HG03457 (cell line): ENCODE results near the gene SFXN4.
"Not testable (repeated sequence)": the region's sequence is repeated elsewhere in the genome, so short reads cannot be mapped to it uniquely, and the experiment has no call there.

Experiments used
- ATAC-seq: cut with Tn5 transposase; IDR thresholded peaks from one replicate; pipeline ENCODE4 v1.9.1; 2021; ENCODE audit warnings: moderate number of reproducible peaks; ENCODE audit not compliant: unreplicated experiment

The SFXN4 gene

DNA sequence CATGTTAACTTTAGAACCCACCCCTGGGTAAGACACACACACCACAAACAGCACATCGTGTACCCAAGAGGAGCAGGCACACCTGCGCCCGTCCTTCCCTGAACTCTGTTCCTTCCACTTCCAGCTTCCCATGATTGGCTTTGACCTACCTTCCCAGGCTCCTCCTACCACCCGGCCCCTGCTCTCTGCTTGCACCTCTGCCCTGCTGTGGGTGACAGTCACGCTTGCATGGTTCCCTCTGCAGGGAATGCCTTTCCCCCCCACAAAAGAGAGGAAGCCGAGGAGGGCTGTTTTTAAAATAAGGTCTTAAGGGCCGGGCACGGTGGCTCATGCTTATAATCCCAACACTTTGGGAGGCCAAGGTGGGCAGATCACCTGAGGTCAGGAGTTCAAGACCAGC is 16.4 kb downstream of the SFXN4 start:
- ATAC-seq = no peak

DNA sequence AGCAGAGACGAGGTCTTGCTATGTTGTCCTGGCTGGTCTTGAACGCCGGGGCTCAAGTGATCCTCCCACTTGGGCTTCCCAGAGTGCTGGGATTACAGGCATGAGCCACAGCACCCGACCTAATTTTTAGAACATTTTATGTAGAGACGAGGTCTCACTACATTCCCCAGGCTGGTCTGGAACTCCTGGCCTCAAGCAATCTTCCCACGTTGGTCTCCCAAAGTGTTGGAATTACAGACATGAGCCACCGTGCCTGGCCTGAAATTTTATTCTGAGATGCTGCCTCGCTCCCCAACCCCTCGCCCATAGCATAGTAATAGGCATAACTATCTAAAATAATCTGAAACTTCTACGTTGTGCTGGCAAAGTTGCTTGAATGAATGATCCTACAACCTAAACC is 21.9 kb downstream of the SFXN4 start:
- no peak for ATAC-seq

DNA sequence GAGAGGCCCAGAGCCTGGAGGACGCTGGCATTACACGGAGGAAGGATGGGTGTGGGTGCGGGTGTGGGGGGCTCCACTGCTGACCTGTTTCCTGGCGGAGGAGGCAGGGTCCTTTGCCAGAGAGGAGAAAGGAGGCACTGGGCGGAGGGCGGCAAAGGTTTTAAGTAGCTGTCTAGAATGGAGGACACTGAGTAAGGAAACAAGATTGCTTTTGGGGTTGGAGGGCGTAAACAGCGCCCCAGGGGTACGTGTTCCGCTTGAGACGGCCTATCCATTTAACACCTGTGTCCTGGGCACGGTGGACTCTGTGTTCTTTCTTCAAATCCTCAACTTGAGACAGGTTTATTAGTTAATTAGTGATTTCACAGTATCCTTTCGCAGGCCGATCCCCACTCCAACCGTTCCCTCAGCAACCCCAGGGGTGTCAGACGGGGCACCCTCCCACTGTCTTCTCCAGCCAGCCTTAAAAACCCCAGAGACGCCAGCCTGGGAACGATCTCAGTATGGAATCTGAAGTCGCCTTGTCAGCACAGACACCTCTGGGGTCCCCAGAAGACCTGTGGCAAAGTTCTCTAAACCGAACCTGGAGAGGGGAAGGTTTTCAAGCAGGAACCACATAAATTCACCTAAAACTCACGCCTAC is 24.8 kb downstream of the SFXN4 start:
- no peak for ATAC-seq

DNA sequence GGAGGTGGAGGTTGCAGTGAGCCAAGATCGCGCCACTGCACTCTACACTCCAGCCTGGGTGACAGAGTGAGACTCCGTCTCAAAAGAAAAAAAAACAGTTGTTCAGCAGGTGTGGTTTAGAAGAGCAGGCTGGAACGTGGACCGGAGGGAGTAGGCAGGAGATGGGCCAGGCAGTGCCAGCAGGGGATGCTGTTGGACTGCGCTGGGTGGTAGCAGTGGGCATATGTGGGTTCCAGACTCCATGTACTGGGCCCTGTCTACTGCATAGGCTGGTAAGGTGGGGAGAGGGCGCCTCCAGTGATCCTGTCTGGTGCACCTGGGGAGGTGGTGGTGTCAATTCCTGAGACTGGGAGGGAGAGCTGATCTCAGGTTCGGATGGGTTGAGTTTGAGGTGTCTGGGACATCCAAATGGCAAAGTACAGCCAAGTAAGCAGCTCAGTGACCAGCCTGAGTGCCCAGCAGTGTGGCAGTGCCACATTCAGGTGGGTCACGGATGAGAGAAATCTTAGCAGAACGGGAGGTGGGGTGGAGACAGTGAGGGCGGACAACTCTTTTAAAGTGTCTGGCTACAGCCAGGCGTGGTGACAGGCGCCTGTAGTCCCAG is 25.9 kb downstream of the SFXN4 start:
- ATAC-seq = no peak

DNA sequence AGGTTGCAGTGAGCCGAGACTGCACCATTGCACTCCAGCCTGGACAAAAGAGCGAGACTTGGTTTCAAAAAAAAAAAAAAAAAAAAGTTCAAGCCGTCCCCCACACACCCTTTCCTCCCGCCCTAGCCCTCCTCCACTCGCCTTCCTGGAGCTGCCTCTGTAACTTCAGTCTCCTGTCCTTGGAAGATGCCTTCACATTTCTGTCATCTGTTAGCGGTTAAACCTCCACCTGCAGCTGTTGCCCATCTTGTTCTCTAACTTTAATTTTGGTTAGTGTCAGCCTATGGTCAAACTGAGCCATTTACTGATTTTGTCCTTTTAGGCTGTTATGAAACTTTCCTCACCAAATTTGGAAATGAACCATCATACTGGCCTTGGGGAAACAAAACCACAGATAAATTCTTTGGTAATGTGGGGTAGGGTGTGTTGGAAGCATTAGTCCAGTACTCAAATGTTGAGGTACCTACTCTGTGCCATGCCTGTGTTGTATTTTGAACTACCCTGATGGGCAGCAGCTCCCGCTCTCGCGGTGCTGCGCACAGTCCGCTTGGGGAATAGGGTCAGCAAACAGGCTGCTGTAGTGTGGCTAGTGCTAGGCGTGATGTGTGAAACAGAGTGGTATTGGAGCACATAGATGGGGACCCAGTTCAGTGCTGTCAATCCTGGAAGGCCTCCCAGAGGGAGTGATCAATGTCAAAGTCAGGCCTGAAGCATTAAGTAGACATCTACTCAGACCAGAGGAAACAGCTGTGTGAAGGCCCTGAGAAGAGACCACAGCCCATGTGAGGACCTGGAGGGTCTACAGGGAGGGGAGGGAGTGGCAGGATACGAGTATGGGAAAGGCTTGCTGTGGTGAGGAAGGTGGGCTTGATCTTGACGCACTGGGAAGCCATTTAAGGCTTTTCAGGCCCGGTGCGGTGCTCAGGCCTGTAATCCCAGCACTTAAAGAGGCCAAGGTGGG is 26.9 kb downstream of the SFXN4 start:
- ATAC-seq = no peak

DNA sequence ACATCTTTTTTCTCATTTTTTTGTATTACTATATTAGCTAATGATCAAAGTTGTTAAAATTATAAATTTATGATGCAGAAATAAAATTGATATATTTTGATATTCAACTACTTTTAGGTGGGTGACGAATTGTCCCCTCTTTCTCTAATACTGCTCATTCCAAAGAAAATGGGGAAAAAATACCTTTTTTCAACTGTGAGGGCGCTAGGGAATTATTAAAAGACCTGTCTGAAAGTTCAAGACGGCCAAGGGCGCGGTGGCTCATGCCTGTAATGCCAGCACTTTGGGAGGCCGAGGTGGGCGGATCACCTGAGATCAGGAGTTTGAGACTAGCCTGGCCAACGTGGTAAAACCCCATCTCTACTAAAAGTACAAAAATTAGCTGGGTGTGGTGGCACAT is 27.6 kb downstream of the SFXN4 start:
- ATAC-seq = not testable (repeated sequence)

DNA sequence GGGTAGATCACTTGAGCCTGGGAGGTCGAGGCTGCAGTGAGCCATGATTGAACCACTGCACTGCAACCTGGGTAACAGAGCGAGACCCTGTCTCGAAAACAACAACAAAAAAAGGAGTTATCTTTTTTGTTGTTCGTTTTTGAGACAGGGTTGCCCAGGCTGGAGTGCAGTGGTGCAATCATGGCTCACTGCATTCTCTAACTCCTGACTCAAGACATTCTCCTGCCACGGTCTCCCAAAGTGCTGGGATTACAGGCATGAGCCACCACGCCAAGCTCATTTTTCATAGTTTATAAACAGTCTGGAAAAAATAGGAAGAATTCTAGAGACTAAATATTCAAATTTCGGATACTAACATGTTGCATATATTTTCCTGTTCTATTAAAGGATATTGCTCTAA is 29.4 kb downstream of the SFXN4 start:
- no peak for ATAC-seq

DNA sequence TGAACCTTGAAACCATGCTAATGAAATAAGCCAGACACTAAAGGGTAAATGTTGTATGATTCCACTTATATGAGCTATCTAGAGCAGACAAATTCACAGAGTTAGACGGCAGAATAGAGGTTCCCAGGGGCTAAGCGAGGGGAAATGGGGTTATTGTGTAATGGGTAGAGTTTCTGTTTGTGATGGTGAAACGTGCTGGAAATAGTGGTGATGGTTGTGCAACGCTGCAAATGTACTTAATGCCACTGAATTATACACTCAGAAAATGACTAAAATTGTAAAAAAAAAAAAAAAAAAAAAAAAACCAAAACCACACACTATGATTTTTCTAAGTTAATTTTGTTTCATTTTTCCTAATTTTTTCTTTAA is 30.0 kb downstream of the SFXN4 start:
- ATAC-seq = no peak

DNA sequence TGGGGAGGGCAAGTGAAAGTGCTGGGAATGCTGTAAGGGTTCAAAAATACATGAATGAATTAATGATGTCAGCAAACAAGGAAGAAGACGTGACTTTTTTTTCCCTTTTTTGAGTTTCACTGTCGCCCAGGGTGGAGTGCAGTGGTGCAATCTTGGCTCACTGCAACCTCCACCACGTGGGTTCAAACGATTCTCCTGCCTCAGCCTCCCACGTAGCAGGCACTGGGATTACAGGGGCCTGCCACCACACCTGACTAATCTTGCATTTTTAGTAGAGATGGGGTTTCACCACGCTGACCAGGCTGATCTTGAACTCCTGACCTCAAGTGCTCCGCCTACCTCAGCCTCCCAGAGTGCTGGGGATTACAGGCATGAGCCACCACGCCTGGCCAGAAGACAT is 31.6 kb downstream of the SFXN4 start:
- no peak for ATAC-seq

DNA sequence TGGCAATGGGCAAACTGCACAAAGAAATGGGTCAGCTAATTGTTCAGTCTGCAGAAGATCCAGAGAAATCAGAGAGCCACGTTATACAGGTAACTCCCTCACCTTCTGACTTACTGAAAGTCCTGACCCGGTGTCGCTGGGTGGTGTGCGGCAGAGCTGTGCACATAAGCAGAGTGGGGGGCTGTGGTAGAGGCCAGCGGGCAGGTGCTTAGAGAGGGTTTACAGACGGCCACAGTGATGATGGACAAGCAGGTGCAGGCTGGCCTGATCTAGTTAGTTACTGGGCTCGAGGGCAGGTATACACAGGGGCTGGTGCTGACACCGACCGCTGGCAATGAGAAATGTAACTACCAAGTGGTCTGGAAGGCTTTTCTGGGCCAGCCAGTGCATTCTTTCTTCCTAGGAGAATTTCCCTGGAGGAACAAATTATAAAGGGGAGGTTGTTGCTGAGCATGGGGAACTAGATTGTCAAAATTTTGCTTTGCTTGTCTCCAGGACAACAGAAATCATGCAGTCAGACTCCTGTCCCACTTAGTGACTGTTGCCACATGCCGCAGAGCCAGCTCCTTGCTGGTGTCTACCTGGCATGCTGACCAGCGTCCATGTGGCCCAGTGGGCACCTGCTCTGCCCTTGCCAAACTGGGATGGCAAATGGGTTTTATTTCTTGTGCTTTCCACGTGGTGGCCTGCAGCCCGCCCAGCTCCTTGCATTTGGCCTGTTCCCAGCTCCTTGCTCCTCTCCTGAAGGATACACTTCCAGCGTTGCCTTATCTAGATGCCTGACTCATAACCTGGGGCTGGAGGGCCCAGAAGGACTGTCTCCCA is 32.8 kb downstream of the SFXN4 start:
- no peak for ATAC-seq

DNA sequence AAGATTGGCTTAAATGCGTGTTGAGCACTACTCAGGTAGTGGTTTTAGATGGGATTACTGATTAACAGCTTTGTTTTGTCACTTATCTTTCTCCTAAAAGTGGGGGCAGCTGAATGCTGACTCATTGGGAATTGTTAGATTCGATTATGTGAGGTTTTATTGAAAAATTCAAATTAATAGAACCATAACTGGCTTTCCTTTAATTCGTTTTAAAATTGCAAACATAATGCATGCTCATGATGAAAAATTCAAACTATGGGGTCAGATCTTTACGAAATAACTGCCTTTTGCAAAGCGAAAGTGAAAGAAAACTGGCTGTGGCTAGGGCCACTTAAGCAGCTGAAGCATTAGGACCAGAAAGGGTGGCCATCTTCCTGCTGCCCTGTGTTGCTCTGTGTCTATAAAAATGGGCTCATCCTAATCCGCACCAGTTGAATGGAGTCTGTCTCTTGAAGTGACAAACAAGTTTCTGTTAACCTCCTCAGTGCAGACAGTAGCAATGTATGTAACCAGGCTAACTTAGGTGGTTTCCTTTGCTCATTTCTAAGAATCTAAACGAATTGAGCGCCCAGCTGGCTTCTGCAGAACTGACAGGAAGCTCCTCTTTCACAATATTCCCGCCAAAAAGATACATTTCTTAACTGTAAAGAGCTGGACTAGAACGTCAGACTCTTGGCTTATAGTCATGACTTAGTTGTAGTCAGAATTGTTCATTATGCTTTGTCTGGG is 33.8 kb downstream of the SFXN4 start:
- no peak for ATAC-seq

DNA sequence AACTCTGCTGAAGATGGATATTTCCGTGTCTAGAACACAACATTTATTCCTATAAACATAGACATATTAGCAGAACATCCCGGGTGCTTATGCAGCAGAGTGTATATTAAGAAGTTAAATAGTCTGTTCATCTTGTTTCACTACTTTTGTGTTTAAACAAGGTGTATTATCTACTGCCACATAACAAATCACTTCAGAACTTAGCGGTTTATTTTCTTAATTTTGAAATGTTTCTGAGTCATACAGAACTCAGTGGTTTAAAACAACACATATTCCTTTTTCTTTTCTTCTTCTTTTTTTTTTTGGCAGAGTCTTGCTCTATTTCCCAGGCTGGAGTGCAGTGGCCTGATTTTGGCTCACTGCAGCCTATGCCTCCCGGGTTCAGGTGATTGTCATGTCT is 35.8 kb downstream of the SFXN4 start:
- ATAC-seq = no peak

DNA sequence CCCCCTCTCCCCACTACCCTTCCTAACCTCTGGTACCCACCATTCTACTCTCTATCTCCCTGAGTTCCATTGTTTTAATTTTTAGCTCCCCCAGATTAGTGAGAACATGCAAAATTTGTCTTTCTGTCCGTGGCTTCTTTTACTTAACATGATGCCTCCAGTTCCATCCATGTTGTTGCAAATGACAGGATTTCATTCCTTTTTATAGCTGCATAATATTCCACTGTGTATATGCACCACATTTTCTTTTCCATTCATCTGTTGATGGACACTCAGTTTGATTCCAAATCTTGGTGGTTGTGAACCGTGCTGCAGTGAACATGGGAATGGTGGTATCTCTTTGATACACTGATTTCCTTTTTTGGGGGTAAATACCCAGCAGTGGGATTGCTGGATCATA is 39.6 kb downstream of the SFXN4 start:
- ATAC-seq = no peak

DNA sequence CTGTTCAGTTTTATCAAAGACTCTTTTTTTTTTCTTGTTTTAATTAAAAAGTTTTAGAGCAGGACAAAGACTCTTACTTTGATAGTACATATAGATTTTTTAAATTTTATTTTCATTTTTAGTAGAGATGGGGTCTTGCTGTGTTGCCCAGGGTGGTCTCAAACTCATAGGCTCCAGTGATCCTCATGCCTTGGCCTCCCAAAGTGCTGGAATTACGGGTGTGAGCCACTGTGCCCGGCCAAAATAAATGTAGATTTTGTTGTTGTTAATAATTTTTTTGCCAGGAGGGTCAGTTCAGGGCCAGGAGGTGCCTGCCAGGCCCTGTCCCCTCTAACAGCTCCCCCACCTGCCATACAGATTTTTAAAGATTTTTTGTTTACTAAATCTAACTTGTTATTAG is 44.6 kb downstream of the SFXN4 start:
- no peak for ATAC-seq

DNA sequence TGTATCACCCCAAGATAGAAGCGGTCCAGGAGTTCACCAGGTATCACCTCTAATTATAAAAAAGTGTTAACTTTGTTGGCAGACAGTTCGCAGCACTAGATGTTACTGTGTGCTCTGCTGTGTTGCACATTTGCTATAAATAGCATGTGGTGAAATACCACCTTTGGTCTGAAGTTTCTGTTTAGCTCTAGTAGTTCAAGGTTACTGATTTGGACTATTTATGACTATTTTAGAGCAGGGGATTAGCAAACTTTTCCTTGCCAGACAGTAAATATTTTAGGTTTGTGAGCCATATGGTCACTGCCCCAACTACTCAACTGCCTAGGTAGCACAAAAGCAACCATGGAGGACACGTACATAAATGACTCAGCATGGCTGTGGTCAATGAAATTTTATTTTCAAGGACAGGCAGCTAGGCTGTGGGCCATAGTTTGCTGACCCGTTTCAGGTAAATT is 45.1 kb downstream of the SFXN4 start:
- ATAC-seq = peak; percentile 80

DNA sequence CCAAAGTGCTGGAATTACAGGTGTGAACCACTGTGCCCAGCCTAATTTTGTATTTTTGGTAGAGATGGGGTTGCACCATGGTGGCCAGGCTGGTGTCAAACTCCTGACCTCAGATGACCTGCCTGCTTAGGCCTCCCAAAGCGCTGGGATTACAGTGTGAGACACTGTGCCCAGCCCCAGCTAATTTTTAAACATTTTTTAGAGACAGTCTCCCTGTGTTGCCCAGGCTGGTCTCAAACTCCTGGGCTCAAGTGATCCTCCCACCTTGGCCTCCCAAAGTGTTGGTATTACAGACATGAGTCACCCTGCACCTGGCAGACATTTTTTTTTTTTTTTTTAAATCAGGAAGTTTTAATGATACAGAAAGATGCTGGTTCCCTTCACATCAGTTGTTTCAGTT is 46.1 kb downstream of the SFXN4 start:
- ATAC-seq = no peak

DNA sequence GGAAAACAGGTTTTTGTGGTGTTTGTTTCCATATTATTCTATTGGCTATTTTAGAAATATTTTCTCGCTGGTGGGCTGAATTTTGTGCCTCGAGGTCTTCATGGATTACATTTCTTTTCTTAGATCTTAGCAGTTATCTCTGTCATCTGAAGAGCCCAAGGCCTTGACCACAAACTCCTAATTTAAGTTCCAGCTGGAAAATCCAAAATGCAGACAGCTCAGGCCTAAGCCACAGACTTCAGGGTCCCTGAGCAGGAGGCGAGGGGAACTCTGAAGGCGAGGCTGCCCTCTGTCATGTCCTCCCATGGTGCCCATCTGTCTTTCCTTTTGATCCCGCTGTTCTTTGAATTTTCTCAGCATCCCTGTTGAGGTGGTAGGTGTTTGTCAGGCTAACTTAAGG is 47.3 kb downstream of the SFXN4 start:
- ATAC-seq = no peak

DNA sequence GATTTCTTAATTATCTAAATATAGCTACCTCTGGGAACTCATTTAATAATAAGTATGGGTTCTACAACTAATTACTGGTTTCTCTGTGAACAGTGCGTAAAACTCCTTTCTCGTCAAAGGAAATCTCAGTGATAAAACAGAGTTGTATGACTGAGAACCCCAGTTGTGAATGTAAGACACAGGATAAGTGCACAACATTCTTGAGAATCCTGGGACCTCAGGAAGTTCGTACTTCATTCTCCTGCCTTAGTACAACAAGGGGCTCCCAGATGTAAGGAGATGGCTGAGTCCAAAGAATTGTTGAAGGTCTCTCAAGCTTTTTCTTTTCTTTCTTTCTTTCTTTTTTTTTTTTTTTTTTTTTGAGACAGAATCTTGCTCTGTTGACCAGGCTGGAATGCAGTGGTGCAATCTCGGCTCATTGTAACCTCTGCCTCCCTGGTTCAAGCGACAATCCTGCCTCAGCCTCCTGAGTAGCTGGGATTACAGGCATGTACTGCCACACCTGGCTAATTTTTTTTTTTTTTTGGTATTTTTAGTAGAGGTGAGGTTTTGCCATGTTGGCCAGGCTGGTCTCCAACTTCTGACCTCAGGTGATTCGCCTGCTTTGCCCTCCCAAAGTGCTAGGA is 49.1 kb downstream of the SFXN4 start:
- no peak for ATAC-seq

DNA sequence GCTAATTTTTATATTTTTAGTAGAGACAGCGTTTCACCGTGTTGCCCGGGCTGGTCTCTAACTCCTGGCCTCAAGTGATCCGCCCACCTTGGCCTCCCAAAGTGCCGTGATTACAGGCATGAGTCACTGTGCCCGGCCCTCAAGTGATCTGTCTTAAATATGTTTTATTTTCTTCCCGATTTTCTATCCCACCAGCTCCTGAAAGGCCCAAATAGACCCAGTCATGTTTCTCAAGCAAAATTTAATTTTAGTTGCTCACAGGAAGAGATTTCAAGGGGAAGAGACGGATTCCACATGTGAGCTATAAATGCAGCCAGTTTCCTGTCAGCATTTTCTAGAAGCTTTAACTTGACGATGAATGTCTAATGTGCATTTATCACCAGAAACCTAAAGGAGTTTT is 49.6 kb downstream of the SFXN4 start:
- no peak for ATAC-seq
